Measurements from ENCODE around the gene OPN1MW2.
"Not testable (repeated sequence)": the region's sequence is repeated elsewhere in the genome, so short reads cannot be mapped to it uniquely, and the experiment has no call there.

OPN1MW2 gene

DNA sequence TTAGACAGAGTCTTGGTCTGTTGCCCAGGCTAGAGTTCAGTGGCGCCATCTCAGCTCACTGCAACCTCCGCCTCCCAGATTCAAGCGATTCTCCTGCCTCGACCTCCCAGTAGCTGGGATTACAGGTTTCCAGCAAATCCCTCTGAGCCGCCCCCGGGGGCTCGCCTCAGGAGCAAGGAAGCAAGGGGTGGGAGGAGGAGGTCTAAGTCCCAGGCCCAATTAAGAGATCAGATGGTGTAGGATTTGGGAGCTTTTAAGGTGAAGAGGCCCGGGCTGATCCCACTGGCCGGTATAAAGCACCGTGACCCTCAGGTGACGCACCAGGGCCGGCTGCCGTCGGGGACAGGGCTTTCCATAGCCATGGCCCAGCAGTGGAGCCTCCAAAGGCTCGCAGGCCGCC, at the start of gene OPN1MW2:
OPN1MW2 (plus strand) TSS at position 301 of the 400 bp plus-strand sequence; CDS start at position 361, 60 bp downstream.
- not testable (repeated sequence) for DNase-seq (ENCODE audit: low read depth in 2 of 2)

DNA sequence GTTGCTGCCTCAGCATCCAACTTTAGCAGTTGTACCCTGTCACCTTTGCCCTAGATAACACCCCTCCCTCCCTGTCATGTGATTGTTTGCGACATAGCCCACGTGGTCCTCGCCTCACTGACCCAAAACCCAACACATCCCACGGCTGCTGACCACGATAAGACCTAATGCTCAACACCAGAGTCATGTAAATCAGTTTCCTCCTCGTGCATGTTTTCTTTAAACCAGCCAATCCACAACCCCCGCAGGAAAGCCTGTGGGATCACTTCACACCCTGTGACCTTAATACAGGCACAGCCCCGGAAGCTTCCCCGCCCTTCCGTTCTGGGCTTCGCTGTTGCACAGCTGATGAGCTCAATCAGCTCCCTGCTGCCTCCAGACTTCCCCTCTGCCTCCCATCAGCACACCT, 47.0 kb upstream of the OPN1MW2 start:
- DNase-seq (ENCODE audit: low read depth in 2 of 2), result not testable (repeated sequence)

DNA sequence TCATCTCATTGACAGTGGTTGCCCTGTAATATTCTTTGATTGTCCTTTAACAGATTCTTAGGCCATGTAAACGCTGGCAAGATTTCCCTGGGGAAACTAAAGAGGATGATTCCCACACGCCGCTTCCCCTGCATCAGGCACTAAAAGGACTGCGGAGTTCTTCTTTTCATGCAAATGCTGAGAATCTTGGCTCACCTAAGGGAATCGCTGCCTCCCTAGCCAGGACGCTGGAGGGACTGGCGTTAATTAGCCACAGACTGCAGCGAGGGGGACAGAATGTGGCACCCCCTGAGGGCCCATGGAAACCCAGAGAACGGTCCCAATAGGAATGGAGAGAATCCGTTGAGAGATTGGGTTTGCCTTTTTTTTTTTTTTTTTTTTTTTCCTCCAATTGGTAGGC, 45.2 kb upstream of the OPN1MW2 start:
- not testable (repeated sequence) for DNase-seq (ENCODE audit: low read depth in 2 of 2)

DNA sequence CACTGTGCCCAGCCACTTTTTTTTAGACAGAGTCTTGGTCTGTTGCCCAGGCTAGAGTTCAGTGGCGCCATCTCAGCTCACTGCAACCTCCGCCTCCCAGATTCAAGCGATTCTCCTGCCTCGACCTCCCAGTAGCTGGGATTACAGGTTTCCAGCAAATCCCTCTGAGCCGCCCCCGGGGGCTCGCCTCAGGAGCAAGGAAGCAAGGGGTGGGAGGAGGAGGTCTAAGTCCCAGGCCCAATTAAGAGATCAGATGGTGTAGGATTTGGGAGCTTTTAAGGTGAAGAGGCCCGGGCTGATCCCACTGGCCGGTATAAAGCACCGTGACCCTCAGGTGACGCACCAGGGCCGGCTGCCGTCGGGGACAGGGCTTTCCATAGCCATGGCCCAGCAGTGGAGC, 37.3 kb upstream of the OPN1MW2 start, which contains the start of gene OPN1MW:
OPN1MW (plus strand) TSS at position 301 of the 400 bp plus-strand sequence; CDS start at position 383, 82 bp downstream.
- not testable (repeated sequence) for DNase-seq (ENCODE audit: low read depth in 2 of 2)

DNA sequence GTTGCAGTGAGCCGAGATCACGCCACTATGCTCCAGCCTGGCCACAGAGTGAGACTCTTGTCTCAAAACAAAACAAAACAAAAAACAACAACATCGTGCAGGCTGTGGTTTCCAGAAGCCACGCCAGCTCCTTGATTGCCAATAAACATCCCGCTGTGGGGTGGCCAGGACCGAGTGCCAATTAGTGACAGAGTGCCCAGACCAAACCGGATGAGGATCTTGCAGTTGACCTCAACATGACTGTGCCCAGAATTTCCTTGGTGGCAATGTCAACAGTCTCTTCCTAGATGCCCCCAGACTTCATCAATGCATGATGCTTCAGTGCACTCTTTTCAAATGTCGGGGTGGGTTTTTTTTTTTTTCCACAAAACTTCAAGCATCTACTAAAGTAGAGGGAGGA, 35.8 kb upstream of the OPN1MW2 start:
- not testable (repeated sequence) for DNase-seq (ENCODE audit: low read depth in 2 of 2)

DNA sequence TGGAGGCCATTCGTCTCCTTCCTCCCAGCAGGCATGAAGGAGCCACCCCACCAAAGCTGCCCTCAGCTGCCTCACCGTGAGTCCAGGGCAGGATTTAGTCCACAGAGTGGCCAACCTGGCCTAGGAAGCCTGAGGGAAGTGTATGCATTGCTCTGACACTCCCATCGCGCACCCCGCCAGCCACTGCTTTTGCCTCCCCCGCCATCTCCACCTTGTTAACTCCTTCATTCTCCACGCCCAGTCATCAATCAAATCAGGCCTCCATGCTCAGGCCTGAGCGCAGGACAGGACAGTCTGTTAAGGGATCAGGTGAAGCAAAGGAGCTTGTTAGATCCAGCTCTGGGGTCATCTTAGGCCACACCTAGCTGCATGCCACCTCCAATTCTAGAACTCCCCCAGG, 26.7 kb upstream of the OPN1MW2 start:
- not testable (repeated sequence) for DNase-seq (ENCODE audit: low read depth in 2 of 2)

DNA sequence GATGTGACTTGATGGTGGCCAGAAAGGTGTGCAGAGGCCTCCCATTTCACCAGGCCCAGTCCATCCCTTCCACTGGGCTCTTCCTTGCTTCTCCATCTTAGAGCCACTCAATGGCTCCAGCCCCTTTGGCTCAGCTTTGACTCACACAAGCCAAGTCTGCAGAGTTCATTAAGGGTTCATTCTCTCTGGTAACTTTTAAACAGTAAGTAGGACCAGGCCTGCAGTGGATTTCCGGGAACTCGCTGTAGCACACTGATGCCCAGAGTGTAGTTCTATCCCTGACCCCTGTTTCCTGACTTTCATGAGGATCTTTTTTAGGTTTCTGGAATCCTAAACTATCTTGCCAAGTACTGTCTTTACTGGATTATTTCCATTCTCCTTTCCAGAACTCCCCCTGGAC, 25.2 kb upstream of the OPN1MW2 start:
- DNase-seq (ENCODE audit: low read depth in 2 of 2), result not testable (repeated sequence)

DNA sequence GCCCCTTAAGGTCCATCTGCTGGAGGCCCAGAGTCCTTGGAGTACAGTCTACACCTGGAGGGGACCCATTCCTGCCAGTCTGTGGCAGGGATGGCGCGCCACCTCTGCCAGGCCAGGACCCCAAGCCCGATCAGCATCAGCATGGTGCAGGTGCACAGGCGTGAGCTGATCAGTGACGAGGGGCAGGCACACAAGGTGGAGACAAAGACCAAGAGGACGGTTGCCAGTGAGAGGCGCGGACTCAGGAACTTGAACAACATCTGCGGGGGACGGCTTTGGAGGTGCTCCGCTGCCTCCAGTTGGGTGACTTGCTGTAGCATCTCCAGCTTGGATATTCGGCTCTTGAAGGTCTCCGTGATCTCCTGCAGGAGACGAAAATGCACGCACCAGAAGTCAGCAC, 23.1 kb upstream of the OPN1MW2 start:
- not testable (repeated sequence) for DNase-seq (ENCODE audit: low read depth in 2 of 2)

DNA sequence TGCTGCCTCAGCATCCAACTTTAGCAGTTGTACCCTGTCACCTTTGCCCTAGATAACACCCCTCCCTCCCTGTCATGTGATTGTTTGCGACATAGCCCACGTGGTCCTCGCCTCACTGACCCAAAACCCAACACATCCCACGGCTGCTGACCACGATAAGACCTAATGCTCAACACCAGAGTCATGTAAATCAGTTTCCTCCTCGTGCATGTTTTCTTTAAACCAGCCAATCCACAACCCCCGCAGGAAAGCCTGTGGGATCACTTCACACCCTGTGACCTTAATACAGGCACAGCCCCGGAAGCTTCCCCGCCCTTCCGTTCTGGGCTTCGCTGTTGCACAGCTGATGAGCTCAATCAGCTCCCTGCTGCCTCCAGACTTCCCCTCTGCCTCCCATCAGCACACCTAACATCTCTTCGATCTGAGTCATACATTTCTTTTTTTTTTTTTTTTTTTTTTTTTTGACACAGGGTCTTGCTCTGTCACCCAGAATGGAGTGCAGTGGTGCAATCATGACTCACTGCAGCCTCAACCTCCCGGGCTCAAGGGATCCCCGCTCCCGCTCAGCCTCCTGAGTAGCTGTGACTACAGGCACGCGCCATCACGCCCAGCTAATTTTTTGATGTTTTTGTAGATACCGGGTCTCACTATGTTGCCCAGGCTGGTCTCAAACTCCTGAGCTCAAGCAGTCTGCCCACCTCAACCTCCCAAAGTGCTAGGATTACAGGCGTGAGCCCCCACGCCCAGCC, 9.7 kb upstream of the OPN1MW2 start:
- DNase-seq (ENCODE audit: low read depth in 2 of 2), result not testable (repeated sequence)

DNA sequence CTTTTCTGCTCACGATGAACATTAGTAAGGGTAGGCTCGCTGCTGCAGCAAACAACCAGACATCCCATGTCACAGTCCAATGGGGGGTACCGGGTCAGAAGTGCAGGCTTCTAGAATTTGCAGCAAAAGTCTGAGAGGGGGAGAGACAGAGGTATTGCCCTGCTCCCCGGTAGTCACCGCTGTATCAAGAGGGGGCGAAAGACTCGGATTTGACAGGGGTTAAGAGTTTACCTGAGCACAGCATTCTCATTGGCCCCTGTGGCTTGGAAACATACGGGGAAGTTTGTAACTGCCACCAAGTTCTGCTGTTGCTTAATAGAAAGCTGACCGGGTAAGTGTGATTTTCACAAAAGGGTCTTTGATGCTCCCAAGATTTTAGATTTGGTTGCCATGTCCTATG, 8.5 kb upstream of the OPN1MW2 start:
- DNase-seq (ENCODE audit: low read depth in 2 of 2), result not testable (repeated sequence)

DNA sequence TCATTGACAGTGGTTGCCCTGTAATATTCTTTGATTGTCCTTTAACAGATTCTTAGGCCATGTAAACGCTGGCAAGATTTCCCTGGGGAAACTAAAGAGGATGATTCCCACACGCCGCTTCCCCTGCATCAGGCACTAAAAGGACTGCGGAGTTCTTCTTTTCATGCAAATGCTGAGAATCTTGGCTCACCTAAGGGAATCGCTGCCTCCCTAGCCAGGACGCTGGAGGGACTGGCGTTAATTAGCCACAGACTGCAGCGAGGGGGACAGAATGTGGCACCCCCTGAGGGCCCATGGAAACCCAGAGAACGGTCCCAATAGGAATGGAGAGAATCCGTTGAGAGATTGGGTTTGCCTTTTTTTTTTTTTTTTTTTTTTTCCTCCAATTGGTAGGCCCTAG, 8.1 kb upstream of the OPN1MW2 start:
- not testable (repeated sequence) for DNase-seq (ENCODE audit: low read depth in 2 of 2)

DNA sequence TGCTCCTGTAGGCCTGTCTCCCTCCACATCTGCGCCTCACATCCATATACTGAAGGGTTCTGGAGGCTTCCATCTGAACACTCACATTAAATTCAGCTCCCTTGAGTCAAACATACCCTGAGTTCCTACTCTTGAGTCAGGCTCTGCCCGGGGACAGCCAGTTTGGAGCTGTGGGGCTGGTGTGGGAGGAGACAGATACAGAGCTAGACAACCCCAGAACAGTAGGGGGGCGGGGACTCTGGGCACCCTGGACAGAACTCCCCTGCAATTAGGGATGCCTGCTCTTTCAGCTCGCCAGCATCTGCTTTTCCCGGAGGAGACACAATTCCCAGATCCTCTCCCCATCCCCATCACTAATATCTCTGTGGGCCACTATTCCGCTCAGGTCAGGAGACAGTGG, 5.7 kb downstream of the OPN1MW2 start:
- DNase-seq (ENCODE audit: low read depth in 2 of 2), result not testable (repeated sequence)

DNA sequence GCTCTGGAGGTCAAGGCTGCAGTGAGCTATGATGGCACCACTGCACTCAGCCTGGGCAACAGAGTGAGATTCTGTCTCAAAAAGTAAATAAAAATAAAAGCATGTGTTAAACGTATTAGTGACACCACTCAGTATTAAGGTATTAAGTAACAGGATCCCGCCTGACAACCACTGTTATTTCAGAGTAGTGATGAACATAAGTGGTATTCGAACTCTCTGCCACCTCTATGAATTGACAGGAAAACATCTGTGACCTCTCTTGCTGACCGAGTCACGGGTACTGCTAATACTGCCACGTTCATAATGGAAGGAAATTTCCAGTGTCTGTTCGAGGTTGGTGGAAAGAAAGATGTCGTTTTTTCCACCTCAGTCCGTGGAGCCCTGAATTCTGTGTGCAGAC, 7.2 kb downstream of the OPN1MW2 start:
- DNase-seq (ENCODE audit: low read depth in 2 of 2), result not testable (repeated sequence)

DNA sequence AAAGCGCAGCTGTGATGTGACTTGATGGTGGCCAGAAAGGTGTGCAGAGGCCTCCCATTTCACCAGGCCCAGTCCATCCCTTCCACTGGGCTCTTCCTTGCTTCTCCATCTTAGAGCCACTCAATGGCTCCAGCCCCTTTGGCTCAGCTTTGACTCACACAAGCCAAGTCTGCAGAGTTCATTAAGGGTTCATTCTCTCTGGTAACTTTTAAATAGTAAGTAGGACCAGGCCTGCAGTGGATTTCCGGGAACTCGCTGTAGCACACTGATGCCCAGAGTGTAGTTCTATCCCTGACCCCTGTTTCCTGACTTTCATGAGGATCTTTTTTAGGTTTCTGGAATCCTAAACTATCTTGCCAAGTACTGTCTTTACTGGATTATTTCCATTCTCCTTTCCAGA, 11.9 kb downstream of the OPN1MW2 start:
- DNase-seq (ENCODE audit: low read depth in 2 of 2), result not testable (repeated sequence)

DNA sequence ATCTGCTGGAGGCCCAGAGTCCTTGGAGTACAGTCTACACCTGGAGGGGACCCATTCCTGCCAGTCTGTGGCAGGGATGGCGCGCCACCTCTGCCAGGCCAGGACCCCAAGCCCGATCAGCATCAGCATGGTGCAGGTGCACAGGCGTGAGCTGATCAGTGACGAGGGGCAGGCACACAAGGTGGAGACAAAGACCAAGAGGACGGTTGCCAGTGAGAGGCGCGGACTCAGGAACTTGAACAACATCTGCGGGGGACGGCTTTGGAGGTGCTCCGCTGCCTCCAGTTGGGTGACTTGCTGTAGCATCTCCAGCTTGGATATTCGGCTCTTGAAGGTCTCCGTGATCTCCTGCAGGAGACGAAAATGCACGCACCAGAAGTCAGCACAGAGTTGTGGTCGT, 14.1 kb downstream of the OPN1MW2 start:
- DNase-seq (ENCODE audit: low read depth in 2 of 2), result not testable (repeated sequence)

DNA sequence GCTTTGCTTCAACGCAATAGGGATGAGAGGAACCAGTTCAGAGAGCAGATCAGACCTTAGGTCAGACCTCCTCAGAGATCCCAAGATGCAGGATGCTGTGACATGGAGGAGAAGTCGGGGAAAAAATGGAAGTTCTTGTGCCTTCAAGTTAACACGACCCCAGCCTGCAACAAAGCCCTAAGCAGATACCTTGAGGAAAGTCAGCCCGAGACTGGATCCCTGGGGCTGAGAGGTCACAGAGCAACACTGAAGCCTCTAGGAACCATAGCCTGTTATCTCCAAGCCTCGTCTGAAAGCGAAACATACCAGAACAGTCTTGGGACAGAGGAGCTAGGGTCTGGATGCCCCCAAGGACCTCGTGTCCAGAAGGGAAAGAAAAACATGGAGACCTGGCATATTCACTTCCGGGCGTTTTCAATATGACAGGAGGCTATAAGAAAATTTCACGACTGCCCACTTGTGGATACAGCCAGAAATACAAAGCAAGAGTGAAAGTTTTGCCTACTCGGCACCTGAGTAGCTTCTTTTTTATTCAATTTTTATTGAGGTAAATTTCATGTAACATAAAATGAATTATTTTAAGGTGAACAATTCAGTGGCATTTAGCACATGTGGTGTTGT, 19.5 kb downstream of the OPN1MW2 start:
- not testable (repeated sequence) for DNase-seq (ENCODE audit: low read depth in 2 of 2)

DNA sequence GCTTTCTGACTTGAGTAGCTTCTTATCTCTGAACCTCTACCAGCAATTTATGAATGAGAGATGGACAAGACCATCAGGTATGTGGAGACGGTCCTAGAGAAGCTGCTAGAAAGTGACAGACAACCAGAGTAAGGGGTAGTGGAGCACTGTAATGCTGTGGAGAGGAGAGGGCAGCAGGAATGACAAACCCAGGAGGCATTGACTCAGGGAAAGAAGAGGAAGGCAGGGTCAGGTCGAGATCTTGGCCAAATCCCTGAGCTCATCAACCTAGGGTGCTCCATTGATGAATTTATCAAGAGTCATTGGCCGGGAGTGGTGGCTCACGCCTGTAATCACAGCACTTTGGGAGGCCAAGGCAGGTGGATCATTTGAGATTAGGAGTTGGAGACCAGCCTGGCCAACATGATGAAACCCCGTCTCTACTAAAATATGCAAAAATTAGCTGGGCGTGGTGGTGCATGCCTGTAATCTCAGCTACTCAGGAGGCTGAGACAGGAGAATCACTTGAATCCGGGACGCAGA, 20.5 kb downstream of the OPN1MW2 start:
- DNase-seq (ENCODE audit: low read depth in 2 of 2), result not testable (repeated sequence)

DNA sequence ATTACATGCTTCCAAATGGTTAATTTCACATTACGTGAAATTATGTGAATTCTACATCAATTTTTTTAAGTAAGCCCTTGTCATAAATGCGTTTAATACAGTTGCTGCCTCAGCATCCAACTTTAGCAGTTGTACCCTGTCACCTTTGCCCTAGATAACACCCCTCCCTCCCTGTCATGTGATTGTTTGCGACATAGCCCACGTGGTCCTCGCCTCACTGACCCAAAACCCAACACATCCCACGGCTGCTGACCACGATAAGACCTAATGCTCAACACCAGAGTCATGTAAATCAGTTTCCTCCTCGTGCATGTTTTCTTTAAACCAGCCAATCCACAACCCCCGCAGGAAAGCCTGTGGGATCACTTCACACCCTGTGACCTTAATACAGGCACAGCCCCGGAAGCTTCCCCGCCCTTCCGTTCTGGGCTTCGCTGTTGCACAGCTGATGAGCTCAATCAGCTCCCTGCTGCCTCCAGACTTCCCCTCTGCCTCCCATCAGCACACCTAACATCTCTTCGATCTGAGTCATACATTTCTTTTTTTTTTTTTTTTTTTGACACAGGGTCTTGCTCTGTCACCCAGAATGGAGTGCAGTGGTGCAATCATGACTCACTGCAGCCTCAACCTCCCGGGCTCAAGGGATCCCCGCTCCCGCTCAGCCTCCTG, 28.0 kb downstream of the OPN1MW2 start:
- DNase-seq (ENCODE audit: low read depth in 2 of 2), result not testable (repeated sequence)

DNA sequence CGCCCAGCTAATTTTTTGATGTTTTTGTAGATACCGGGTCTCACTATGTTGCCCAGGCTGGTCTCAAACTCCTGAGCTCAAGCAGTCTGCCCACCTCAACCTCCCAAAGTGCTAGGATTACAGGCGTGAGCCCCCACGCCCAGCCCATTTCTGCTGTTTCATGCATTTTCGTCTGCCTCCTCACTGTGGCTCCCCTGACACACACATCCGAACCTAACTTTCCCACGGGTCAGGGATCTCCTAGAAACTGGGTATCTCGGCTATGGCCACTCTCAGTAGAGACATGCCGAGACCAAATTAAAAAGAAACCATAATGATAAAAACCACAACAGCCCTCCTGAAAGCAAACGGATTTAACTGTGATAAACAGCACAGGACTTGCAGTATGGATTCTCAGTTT, 28.5 kb downstream of the OPN1MW2 start:
- DNase-seq (ENCODE audit: low read depth in 2 of 2), result not testable (repeated sequence)

DNA sequence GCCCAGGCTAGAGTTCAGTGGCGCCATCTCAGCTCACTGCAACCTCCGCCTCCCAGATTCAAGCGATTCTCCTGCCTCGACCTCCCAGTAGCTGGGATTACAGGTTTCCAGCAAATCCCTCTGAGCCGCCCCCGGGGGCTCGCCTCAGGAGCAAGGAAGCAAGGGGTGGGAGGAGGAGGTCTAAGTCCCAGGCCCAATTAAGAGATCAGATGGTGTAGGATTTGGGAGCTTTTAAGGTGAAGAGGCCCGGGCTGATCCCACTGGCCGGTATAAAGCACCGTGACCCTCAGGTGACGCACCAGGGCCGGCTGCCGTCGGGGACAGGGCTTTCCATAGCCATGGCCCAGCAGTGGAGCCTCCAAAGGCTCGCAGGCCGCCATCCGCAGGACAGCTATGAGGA, 37.7 kb downstream of the OPN1MW2 start, which contains the start of gene OPN1MW3:
OPN1MW3 (plus strand) TSS at position 301 of the 400 bp plus-strand sequence; CDS start at position 339, 38 bp downstream.
- DNase-seq (ENCODE audit: low read depth in 2 of 2), result not testable (repeated sequence)

DNA sequence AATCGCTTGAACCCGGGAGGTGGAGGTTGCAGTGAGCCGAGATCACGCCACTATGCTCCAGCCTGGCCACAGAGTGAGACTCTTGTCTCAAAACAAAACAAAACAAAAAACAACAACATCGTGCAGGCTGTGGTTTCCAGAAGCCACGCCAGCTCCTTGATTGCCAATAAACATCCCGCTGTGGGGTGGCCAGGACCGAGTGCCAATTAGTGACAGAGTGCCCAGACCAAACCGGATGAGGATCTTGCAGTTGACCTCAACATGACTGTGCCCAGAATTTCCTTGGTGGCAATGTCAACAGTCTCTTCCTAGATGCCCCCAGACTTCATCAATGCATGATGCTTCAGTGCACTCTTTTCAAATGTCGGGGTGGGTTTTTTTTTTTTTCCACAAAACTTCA, 39.2 kb downstream of the OPN1MW2 start:
- not testable (repeated sequence) for DNase-seq (ENCODE audit: low read depth in 2 of 2)

DNA sequence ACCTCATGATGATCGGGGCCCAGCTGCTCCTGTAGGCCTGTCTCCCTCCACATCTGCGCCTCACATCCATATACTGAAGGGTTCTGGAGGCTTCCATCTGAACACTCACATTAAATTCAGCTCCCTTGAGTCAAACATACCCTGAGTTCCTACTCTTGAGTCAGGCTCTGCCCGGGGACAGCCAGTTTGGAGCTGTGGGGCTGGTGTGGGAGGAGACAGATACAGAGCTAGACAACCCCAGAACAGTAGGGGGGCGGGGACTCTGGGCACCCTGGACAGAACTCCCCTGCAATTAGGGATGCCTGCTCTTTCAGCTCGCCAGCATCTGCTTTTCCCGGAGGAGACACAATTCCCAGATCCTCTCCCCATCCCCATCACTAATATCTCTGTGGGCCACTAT, 43.5 kb downstream of the OPN1MW2 start:
- not testable (repeated sequence) for DNase-seq (ENCODE audit: low read depth in 2 of 2)
